Measurements from ENCODE around the gene LRRC25. TPM values are rescaled to one million over a fixed set of nuclear protein-coding genes. Genes with fewer than 3 reads are reported as not detected.
"Not testable (repeated sequence)": the region's sequence is repeated elsewhere in the genome, so short reads cannot be mapped to it uniquely, and the experiment has no call there.

LRRC25 gene
- total RNA-seq, 2 experiments from 2014 or later: 0.12 TPM; not detected in 1

- H3K9me3 Mint-ChIP-seq (ENCODE audit: low read depth): no peaks in the 10 kb centered on the region
- no peak for ATAC-seq
- no peak within 1 kb of the TSS for H3K27ac Mint-ChIP-seq
These were observed 11.5 kb downstream of the LRRC25 start, which contains the start of gene GDF15 for GRCh38 chr19:18385675-18386542. GDF15 (plus strand) TSS chr19:18386158; CDS start chr19:18386190, 32 bp downstream.

GRCh38 chr19:18385359-18385674 lies 12.1 kb downstream of the LRRC25 start:
- Mint-ChIP-seq H3K4me1 (peaks cover 19% of the 10 kb centered on the region), H3K27ac (no peak overlapping the region), H3K36me3 (no peaks in the 10 kb centered on the region), H3K27me3 (peaks cover 55% of the 10 kb centered on the region), H3K9me3 (ENCODE audit: low read depth) (no peaks in the 10 kb centered on the region), H3K4me3 (no peak overlapping the region)
- CTCF ChIA-PET: interaction anchor here (0.5 to 15.3 kb wide), 7 partner anchors 11 to 107 kb away, joined by 3 to 278 read pairs (median 7); partner anchors contain the start of genes LRRC25 and SSBP4
- DNase-seq: no peak
- no peak for ATAC-seq

More at GRCh38 chr19:18385675-18386542, 11.5 kb downstream of the LRRC25 start, which contains the start of gene GDF15:
- no peaks in the 10 kb centered on the region for H3K36me3 Mint-ChIP-seq
- CTCF ChIA-PET: interaction anchor here (0.5 to 15.3 kb wide), 8 partner anchors 12 to 108 kb away, joined by 3 to 278 read pairs (median 6); partner anchors contain the start of genes LRRC25 and SSBP4
- peaks cover 59% of the 10 kb centered on the region for H3K27me3 Mint-ChIP-seq
- peaks cover 19% of the 10 kb centered on the region for H3K4me1 Mint-ChIP-seq
- H3K4me3 Mint-ChIP-seq: no peak within 1 kb of the TSS
- no peak for DNase-seq

- CTCF ChIA-PET: interaction anchor here (15.3 kb wide), 1 partner anchor 32 kb away, joined by 278 read pairs; the partner anchor contains the start of gene SSBP4
- H3K9me3 Mint-ChIP-seq (ENCODE audit: low read depth): no peaks in the 10 kb centered on the region
- H3K27ac Mint-ChIP-seq: no peak overlapping the region
- no peak for ATAC-seq
- H3K4me3 Mint-ChIP-seq: no peak overlapping the region
- DNase-seq: no peak
- H3K36me3 Mint-ChIP-seq: no peaks in the 10 kb centered on the region
- peaks cover 19% of the 10 kb centered on the region for H3K4me1 Mint-ChIP-seq
- peaks cover 49% of the 10 kb centered on the region for H3K27me3 Mint-ChIP-seq
These were observed 12.6 kb downstream of the LRRC25 start for GRCh38 chr19:18384775-18385174.

GRCh38 chr19:18383622-18384021 lies 13.8 kb downstream of the LRRC25 start:
- H3K9me3 Mint-ChIP-seq (ENCODE audit: low read depth); H3K27ac Mint-ChIP-seq; H3K36me3 Mint-ChIP-seq; H3K4me3 Mint-ChIP-seq; ATAC-seq; DNase-seq: not testable (repeated sequence)
- CTCF ChIA-PET: interaction anchor here (15.3 kb wide), 1 partner anchor 34 kb away, joined by 278 read pairs; the partner anchor contains the start of gene SSBP4
- Mint-ChIP-seq H3K27me3 (peaks cover 39% of the 10 kb centered on the region), H3K4me1 (peaks cover 18% of the 10 kb centered on the region)

GRCh38 chr19:18380843-18381242 lies 16.6 kb downstream of the LRRC25 start:
- Mint-ChIP-seq H3K4me1 (peaks cover 5% of the 10 kb centered on the region), H3K27me3 (peaks cover 13% of the 10 kb centered on the region), H3K27ac (no peak overlapping the region), H3K4me3 (no peak overlapping the region), H3K36me3 (no peaks in the 10 kb centered on the region), H3K9me3 (ENCODE audit: low read depth) (no peaks in the 10 kb centered on the region)
- ATAC-seq (no peak), DNase-seq (no peak)
- CTCF ChIA-PET: interaction anchor here (0.8 to 15.3 kb wide), 4 partner anchors 8 to 70 kb away, joined by 3 to 278 read pairs (median 6); partner anchors contain the start of genes LSM4 and SSBP4

GRCh38 chr19:18379803-18380747 lies 17.3 kb downstream of the LRRC25 start:
- peaks cover 8% of the 10 kb centered on the region for H3K27me3 Mint-ChIP-seq
- no peaks in the 10 kb centered on the region for H3K9me3 Mint-ChIP-seq (ENCODE audit: low read depth)
- H3K4me1 Mint-ChIP-seq: peaks cover 2% of the 10 kb centered on the region
- no peak overlapping the region for H3K27ac Mint-ChIP-seq
- no peak for DNase-seq
- no peaks in the 10 kb centered on the region for H3K36me3 Mint-ChIP-seq
- no peak for ATAC-seq
- H3K4me3 Mint-ChIP-seq: no peak overlapping the region
- CTCF ChIA-PET: interaction anchor here (0.7 to 15.3 kb wide), 4 partner anchors 9 to 100 kb away, joined by 3 to 278 read pairs (median 6); partner anchors contain the start of gene SSBP4

GRCh38 chr19:18377026-18377425 lies 20.4 kb downstream of the LRRC25 start:
- no peaks in the 10 kb centered on the region for H3K27me3 Mint-ChIP-seq
- H3K36me3 Mint-ChIP-seq: no peaks in the 10 kb centered on the region
- DNase-seq: no peak
- CTCF ChIA-PET: interaction anchor here (1.2 to 1.3 kb wide), 2 partner anchors 11 to 125 kb away, joined by 3 to 4 read pairs; no protein-coding TSS in a partner anchor
- H3K4me3 Mint-ChIP-seq: no peak overlapping the region
- H3K27ac Mint-ChIP-seq: no peak overlapping the region
- peaks cover 21% of the 10 kb centered on the region for H3K4me1 Mint-ChIP-seq
- no peaks in the 10 kb centered on the region for H3K9me3 Mint-ChIP-seq (ENCODE audit: low read depth)
- ATAC-seq: no peak

GRCh38 chr19:18373892-18374629 lies 23.4 kb downstream of the LRRC25 start:
- Mint-ChIP-seq H3K4me3 (peak overlapping the region; percentile 27), H3K36me3 (no peaks in the 10 kb centered on the region), H3K4me1 (peaks cover 21% of the 10 kb centered on the region), H3K9me3 (ENCODE audit: low read depth) (no peaks in the 10 kb centered on the region), H3K27me3 (no peaks in the 10 kb centered on the region), H3K27ac (peak overlapping the region; percentile 76)
- DNase-seq (peak; percentile 95), ATAC-seq (peak; percentile 92)
- CTCF ChIA-PET: interaction anchor here (0.6 to 3.1 kb wide), 7 partner anchors 12 to 69 kb away, joined by 3 to 28 read pairs (median 4); partner anchors contain the start of gene GDF15

- H3K4me3 Mint-ChIP-seq: peak overlapping the region; percentile 27
- H3K4me1 Mint-ChIP-seq: peaks cover 21% of the 10 kb centered on the region
- DNase-seq: no peak
- peak overlapping the region; percentile 76 for H3K27ac Mint-ChIP-seq
- no peaks in the 10 kb centered on the region for H3K9me3 Mint-ChIP-seq (ENCODE audit: low read depth)
- CTCF ChIA-PET: interaction anchor here (1.2 to 3.1 kb wide), 5 partner anchors 13 to 68 kb away, joined by 3 to 28 read pairs (median 4); partner anchors contain the start of gene GDF15
- no peak for ATAC-seq
- H3K27me3 Mint-ChIP-seq: no peaks in the 10 kb centered on the region
- no peaks in the 10 kb centered on the region for H3K36me3 Mint-ChIP-seq
These were observed 24.0 kb downstream of the LRRC25 start for GRCh38 chr19:18373407-18373891.

- CTCF ChIA-PET: interaction anchor here (2.1 kb wide), 1 partner anchor 20 kb away, joined by 7 read pairs; no protein-coding TSS in a partner anchor
- Mint-ChIP-seq H3K4me1 (peaks cover 22% of the 10 kb centered on the region), H3K4me3 (no peak overlapping the region), H3K9me3 (ENCODE audit: low read depth) (no peaks in the 10 kb centered on the region), H3K27me3 (no peaks in the 10 kb centered on the region), H3K27ac (no peak overlapping the region), H3K36me3 (peaks cover 18% of the 10 kb centered on the region)
- DNase-seq: no peak
- no peak for ATAC-seq
These were observed 28.8 kb downstream of the LRRC25 start for GRCh38 chr19:18368504-18369222.

GRCh38 chr19:18366021-18366435 lies 31.4 kb downstream of the LRRC25 start:
- Mint-ChIP-seq H3K4me1 (peaks cover 13% of the 10 kb centered on the region), H3K4me3 (no peak overlapping the region), H3K27me3 (no peaks in the 10 kb centered on the region), H3K9me3 (ENCODE audit: low read depth) (no peaks in the 10 kb centered on the region), H3K27ac (no peak overlapping the region), H3K36me3 (peaks cover 22% of the 10 kb centered on the region)
- CTCF ChIA-PET: interaction anchor here (1.0 to 3.4 kb wide), 2 partner anchors 17 to 22 kb away, joined by 3 to 19 read pairs; no protein-coding TSS in a partner anchor
- DNase-seq: no peak
- ATAC-seq: no peak

Measured in activated CD8-positive, alpha-beta memory T cell treated with anti-CD3 and anti-CD28 coated beads, Interleukin-2, amount 10 ng/mL, durations not matched to agents 7 days and 5 days (primary cell).